ENCODE data around the gene MAGEE1.

DNA sequence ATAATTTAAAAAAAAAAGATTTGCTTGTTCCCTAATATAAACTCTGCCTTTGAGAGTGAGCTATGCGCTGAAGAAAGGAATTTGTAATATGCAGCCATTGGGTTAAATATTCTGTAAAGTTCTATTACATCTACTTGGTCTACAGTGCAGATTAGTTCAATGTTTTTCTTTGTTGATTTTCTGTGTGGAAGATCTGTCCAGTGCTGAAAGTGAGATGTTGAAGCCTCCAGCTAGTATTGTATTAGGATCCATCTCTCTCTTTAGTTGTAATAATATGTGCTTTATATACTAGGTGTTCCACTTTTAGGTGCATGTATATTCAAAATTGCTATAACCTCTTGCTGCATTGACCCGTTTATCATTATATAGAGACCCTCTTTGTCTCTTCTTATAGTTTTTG is 49.8 kb downstream of the MAGEE1 start:
- TF ChIP-seq, protein P1, sequence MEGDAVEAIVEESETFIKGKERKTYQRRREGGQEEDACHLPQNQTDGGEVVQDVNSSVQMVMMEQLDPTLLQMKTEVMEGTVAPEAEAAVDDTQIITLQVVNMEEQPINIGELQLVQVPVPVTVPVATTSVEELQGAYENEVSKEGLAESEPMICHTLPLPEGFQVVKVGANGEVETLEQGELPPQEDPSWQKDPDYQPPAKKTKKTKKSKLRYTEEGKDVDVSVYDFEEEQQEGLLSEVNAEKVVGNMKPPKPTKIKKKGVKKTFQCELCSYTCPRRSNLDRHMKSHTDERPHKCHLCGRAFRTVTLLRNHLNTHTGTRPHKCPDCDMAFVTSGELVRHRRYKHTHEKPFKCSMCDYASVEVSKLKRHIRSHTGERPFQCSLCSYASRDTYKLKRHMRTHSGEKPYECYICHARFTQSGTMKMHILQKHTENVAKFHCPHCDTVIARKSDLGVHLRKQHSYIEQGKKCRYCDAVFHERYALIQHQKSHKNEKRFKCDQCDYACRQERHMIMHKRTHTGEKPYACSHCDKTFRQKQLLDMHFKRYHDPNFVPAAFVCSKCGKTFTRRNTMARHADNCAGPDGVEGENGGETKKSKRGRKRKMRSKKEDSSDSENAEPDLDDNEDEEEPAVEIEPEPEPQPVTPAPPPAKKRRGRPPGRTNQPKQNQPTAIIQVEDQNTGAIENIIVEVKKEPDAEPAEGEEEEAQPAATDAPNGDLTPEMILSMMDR (IDR thresholded peaks at IDR 0.05): no peak
- TF ChIP-seq, protein P2, sequence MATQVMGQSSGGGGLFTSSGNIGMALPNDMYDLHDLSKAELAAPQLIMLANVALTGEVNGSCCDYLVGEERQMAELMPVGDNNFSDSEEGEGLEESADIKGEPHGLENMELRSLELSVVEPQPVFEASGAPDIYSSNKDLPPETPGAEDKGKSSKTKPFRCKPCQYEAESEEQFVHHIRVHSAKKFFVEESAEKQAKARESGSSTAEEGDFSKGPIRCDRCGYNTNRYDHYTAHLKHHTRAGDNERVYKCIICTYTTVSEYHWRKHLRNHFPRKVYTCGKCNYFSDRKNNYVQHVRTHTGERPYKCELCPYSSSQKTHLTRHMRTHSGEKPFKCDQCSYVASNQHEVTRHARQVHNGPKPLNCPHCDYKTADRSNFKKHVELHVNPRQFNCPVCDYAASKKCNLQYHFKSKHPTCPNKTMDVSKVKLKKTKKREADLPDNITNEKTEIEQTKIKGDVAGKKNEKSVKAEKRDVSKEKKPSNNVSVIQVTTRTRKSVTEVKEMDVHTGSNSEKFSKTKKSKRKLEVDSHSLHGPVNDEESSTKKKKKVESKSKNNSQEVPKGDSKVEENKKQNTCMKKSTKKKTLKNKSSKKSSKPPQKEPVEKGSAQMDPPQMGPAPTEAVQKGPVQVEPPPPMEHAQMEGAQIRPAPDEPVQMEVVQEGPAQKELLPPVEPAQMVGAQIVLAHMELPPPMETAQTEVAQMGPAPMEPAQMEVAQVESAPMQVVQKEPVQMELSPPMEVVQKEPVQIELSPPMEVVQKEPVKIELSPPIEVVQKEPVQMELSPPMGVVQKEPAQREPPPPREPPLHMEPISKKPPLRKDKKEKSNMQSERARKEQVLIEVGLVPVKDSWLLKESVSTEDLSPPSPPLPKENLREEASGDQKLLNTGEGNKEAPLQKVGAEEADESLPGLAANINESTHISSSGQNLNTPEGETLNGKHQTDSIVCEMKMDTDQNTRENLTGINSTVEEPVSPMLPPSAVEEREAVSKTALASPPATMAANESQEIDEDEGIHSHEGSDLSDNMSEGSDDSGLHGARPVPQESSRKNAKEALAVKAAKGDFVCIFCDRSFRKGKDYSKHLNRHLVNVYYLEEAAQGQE (IDR thresholded peaks at IDR 0.05; ENCODE audit: insufficient read depth in 1 of 2, low read depth in 2 of 2, low read length in 1 of 2): peak in 1 of 2 experiments; percentile 63; a peak in 2 of 4 replicates
